ENCODE results near the gene CASR.

Gene CASR

DNA sequence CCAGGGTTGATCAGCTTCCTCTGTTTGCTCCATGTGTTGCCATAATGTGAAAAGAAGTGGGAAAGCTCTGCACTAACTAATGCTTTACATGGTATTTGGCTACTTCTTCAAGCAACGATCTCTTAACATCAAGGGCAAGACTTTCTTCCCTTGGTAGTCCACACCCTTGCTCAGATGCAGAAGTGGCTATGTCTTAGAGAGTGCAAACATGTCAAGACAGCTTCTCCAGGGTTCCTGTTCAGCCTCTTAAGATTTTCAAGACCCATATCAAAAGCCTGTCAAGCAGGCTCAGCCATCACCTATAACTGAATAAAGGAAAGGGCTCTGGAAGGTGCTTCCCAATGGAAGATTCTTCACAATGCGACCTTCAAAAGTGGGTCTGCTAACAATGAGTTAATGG is 76.7 kb downstream of the CASR start:
- DNase-seq, result no peak

DNA sequence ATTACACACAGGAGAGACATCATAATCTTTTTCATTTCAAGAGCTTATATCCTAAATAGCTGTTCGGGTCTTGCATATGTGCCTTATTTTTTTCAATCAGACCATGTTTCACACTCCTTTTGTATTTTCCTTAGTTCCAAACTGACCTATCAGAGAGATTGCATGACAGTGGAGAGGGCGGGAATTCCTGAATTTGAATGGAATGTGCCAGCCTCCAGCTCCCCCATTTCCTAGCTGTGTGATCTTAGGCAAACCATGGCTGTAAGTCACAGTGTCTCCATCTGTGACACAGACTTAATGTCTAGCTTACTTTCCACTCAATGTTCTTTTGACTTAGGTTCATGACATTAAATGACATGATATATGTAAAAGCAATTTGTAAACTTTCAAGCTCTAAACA is 79.6 kb downstream of the CASR start:
- no peak for DNase-seq

DNA sequence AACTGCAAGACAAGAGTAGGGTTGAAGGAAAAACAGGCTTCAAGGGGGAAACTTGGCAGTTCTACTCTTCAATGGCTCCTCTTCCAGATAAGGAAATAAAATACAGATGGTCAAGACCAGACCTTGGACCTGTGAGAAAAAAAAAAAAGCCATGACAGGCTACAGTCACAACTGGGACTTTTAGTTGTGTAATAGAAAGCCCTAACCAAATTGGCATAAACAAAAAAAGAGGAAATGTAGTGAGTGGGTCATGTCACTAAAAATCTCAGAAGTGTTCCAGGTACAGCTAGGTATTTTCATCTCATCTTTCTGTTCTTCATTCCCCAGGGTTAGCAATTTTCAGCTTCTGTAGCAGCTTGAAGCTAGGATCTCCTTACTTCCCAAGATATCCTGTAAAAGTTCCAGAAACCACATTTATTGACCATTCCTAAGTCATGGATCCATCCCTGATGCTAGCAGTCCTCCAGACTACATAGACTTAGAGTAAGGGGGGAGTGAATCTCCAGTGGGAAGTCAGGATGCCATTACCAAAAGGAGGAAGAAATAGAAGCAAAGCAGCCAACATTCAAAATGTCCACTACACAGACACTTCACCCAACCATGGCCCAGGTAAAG is 80.6 kb downstream of the CASR start:
- DNase-seq, result no peak

DNA sequence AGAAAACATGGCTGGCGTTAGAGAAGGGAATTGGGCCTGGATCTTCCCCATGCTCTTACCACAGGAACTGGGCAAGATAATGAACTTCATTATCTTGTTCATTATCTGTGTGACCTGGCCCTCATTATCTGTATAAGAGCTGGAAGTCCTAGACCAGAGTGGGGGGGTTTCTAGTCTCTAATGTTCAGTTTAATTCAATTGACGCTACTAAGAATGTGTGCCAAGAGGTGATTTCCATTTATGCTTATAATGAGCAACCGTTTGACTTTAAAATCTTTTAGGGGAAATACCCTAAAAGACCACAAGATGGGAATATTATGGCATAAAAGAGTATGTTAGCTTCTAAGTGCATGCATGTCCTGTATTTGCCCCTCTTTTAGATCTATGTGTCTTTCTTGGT is 82.5 kb downstream of the CASR start:
- DNase-seq, result no peak

DNA sequence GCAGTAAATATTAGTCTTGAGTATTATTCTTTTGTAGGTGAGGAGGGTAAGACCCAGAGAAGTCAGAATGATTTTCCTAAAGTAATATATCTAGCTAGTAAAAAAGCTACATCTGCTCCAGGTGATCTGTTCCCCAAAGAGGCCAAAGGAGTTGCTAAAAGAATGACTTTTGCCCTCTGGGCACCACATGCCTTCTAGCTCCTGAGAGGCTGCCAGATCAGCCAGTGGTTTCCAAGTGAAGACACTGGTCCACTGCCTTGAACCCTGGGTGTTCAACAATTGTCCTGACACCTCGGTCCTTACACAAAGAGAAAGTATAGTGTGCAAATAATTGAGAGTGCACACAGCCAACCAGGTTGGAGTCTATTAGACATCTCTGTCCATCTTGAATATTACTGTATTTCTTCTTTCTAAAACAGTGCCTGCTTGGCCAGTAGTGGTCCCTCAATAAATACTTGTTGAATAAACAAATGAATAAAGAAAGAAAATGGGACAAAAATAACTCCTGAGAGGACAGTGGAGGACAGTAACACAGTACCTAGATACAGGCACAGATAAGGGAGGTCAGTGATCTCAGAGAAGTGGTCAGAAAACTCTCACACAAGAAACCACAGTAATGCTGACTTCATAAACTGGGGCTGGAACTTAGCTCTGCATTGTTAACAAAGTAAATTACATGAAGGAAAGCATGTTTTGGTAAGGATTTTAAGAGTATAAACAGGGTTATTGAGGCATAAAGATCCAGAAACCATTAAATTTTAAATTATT is 85.0 kb downstream of the CASR start:
- DNase-seq, result no peak

DNA sequence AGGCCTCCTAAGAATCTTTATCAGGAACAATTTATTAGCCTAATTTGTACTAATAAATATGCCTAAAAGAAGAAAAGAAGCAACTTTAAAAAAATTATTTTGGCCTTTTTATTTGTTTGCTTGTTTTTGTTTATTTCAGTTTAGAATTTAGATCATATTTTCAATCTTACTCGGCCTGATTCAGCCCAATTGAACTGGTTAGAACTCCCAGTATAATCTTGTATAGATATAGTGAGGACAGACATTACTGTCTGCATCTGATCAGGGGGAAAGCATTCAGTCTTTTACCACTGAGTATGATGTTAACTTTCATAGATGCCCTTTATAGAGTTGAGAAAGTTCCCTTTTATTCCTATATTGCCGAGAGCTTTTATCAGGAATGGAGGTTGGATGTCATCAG is 85.6 kb downstream of the CASR start:
- DNase-seq, result no peak

DNA sequence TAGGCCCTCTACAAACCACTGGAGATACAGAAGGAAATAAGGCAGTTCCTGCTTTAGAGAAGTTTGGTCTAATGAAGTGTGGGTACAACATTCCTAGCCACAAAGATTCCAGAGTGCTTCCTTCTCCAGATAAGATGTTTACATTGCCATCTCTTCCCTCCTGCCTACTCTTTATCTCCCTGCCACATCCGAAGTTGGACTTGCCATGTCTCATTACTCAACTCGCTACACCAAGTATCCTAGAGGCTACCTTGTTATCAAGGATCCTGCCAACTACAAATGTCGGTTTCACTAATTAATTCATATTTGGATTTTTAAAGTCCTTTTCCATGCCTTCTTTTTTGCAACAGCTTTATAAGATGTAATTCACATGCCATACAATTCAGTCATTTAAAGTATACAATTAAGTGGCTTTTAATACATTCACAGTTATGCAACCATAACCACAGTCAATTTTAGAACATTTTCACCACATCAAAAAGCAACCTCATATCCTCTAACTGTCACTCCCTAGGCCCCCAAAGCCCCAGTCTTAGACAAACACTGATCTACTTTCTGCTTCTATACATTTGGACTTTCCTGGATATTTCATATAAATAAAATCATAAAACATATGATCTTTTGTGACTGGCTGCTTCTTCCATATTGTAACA is 87.9 kb downstream of the CASR start:
- peak in 1 of 2 donors; percentile 54 for DNase-seq

DNA sequence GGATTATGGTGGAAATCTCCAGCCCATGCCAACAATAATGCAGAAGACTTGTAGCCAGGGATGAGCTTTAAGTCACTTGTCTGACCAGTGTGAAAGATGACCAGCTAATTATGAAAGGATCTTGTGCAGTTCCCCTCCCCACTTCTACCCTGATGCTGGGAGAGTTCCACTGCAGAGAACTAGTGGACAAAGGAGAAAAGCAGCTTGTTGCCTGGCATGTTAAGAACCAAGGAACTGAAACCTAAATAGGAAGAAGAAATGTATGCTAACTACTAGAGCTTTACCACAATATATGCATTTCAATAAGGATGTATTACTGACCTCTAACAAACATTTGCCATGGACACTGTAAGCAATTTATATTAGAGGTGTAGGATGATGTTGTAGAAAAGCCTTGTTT is 89.4 kb downstream of the CASR start:
- DNase-seq, result no peak

DNA sequence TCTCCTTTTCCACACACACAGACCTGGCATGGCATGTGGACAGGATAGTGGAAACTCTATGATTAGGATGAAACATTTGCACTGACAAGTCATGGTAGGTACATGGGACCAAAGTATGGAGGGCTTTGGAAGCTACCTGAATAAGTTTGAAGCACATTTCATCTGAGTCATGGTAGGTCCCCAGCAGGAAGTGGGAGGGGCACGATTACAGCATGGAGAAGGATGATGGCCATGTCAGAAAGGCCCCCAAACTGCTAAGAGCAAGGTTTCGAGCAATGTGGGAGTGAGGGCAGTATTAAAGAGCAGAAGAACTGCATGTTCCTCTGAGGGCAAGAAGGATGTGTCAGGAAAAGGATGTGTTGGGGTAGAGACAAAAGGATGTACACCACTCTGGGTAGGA is 90.0 kb downstream of the CASR start:
- no peak for DNase-seq

DNA sequence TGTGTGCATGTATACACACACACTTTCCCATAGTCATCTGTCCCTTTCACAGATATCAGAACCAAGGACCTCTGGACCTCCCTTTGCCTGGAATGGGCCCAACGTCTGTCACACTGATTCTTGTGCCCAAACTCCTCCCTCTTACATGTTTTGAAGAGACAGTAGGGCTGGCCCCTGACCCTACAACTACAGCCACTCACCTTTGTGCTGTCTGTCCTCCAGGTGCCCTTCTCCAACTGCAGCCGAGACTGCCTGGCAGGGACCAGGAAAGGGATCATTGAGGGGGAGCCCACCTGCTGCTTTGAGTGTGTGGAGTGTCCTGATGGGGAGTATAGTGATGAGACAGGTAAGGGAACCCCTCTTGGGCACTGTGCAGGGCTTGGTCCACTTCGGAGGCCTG is 98.4 kb downstream of the CASR start:
- no peak for DNase-seq

DNA sequence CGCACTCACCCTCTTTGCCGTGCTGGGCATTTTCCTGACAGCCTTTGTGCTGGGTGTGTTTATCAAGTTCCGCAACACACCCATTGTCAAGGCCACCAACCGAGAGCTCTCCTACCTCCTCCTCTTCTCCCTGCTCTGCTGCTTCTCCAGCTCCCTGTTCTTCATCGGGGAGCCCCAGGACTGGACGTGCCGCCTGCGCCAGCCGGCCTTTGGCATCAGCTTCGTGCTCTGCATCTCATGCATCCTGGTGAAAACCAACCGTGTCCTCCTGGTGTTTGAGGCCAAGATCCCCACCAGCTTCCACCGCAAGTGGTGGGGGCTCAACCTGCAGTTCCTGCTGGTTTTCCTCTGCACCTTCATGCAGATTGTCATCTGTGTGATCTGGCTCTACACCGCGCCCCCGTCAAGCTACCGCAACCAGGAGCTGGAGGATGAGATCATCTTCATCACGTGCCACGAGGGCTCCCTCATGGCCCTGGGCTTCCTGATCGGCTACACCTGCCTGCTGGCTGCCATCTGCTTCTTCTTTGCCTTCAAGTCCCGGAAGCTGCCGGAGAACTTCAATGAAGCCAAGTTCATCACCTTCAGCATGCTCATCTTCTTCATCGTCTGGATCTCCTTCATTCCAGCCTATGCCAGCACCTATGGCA is 100.5 kb downstream of the CASR start:
- no peak for DNase-seq

DNA sequence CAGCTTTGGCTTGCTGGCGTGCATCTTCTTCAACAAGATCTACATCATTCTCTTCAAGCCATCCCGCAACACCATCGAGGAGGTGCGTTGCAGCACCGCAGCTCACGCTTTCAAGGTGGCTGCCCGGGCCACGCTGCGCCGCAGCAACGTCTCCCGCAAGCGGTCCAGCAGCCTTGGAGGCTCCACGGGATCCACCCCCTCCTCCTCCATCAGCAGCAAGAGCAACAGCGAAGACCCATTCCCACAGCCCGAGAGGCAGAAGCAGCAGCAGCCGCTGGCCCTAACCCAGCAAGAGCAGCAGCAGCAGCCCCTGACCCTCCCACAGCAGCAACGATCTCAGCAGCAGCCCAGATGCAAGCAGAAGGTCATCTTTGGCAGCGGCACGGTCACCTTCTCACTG is 101.0 kb downstream of the CASR start:
- DNase-seq, result no peak

DNA sequence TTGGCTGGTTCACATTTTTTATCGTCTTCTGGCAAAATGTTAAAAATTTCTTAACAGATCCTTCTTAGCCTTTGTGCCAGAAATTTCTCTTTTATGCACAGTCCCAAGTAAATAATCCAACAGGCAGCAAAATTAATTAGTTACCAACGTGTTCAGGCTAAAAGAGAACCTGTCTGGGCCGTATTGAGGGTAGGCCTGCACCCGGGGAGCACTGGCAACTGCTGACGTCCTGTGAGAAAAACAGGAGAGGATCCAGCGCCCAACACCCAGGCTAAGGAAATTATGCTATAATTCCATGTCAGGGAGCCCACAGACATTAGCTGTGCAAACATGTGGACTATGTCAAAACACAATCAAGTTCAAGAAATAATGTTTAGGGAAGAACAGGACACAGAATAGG is 110.9 kb downstream of the CASR start:
- no peak for DNase-seq

DNA sequence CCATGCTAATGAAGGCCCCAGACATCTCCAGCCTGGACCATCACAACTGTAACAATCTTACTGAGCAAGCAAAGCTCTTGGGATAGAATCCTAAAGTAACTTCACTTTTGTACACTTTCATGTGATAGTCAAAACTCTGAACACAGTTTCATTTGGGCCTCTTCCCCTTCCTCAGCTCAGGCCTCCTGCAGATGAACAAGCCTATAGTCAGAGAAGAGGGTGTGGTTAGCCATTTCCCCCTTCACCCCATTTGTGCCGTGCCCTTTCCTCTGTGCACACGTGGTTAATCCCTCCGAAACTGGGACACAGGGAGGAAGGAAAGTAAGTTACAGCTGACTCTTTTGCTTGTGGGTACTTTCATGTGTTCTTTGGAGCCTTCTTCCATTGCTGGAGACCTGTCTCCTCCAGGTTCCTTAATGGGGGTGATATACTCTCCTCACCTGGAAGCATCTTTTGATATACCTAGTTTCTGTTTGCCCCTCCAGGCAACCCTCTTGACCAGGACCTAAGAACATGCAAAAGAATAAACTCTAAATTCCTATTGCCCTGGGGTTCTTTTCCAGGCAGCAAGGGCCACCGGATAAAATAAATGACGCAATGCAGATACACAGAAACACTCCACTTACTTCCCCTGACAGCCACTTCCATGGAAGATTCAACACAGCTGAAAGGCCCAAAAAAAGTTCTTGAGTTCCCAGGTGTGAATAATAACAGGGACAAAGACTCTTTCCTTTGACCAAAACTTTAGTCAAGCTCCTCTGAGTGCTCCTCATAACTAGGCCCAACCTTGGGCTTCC is 112.0 kb downstream of the CASR start:
- peak in 1 of 2 donors; percentile 26 for DNase-seq

DNA sequence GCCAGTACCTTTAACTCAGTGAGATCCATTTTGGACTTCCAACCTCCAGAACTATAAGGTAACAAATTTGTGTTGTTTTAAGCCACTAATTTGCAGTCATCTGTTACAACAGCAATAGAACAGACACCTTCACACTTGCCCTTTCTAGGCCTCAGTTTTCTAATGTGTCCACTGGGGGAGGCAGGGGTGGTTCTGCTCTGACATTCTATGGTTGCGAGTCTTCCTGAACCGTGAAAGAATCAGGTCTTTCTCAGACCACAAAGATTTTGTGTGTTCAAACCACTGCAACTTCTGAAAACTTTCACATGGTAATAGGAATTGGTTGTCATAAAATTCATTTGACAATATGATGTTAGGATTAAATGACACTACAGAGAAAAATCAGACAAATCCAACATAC is 114.8 kb downstream of the CASR start:
- no peak for DNase-seq

DNA sequence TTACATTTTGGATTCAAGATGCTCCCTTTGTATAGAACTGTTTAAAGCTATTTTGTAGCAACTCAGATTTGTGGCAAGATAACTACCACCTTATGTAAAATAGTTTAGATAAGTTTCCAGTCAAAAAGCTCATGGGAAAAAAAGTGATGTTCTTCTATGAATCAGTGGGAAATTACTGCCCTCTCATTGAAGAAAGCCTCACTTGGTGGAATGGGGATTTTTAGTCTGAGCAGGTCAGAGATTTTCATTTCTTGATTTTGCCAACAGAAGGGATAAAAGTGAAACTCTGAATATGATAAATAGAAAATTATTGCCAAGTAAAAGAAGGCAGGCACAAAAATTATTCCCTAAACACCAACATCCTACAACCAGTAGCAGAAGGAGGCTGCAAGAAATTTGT is 115.7 kb downstream of the CASR start:
- no peak for DNase-seq

DNA sequence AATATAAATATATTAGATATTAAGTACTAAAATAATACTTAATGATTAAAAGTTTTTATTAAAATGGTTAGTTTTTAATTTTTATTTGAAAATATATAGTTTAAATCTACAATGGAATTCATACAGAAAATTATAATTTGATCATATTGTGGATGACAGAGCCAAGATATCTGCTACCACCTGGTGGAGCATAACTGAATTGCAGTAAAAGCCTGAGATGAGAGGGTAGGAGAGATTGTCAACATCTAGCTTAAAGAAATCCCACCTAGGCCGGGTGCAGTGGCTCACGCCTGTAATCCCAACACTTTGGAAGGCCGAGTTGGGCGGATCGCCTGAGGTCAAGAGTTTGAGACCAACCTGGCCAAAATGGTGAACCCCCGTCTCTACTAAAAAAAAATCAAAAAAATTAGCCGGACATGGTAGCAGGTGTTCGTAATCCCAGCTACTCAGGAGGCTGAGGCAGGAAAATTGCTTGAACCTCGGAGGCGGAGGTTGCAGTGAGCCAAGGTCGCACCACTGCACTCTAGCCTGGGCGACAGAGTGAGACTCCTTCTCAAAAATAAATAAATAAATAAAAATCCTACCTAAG is 116.5 kb downstream of the CASR start:
- peak in 1 of 2 donors; percentile 10 for DNase-seq

DNA sequence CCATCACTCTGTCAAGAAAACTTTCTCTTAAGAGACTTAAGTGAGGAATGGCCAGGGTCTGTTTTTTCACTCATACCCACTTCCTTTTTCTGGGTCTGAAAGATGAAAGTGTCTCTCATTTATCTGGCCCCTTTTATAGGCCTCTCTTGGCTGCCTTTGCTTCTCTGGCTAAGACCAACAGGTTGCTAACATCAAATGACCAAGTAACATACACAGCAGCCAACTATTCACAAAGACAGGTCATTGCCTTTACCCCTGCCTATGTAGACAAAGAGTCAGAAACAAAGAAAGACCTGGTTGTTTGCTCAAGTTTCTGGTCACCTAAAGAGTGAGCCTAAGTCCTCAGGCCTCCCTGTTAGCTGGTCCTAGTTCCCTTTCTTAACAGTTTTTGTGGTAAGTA is 117.6 kb downstream of the CASR start:
- DNase-seq, result no peak

DNA sequence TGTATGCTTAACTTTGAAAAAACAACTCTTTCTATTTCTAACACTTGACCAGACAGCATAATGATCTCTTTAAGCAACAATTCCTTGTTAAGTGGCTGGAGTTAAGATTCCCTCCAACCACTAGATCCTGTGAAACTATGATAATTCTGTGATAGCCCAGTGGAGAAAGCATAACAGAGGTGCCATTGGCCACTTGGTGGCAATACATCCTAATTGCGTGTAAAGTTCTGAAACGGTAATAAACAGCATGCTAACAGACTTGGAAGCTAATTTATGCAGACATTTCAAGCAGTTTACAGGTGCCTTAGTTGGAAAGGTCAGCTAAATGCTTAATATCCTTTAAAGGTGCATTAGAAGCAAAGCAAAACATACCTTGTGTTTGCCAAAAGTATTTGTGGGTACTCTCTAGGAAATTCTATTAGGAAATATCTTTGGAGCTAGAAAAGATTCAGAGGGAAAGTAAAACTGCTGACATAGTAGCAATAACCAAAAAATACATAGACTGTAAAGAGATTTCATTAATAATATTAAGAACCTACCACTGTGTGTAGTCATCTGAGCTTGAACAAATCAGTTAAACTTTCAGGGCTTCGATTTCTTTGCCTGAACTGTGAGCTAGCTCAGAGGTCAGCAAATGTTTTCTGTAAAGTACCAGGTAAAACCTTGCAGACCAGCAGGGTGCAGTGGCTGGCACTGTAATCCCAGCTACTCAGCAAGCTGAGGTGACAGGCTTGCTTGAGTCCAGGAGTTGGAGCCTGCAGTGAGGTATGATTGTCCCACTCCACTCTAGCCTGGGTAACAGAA is 122.6 kb downstream of the CASR start:
- DNase-seq, result no peak

DNA sequence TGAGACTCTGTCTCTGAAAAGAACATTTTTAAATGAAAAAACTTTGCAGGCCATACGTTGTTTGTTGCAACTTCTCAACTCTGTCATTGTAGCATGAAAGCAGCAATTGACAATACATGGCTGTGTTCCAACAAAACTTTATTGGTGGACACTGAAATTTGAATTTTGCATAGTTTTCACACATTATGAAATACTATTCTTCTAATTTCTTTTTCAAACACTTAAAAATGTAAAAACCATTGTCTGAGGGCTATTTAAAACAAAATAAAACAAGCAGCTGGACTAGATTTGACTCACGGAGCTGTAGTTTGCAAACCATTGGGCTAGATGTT is 123.1 kb downstream of the CASR start:
- DNase-seq, result no peak

DNA sequence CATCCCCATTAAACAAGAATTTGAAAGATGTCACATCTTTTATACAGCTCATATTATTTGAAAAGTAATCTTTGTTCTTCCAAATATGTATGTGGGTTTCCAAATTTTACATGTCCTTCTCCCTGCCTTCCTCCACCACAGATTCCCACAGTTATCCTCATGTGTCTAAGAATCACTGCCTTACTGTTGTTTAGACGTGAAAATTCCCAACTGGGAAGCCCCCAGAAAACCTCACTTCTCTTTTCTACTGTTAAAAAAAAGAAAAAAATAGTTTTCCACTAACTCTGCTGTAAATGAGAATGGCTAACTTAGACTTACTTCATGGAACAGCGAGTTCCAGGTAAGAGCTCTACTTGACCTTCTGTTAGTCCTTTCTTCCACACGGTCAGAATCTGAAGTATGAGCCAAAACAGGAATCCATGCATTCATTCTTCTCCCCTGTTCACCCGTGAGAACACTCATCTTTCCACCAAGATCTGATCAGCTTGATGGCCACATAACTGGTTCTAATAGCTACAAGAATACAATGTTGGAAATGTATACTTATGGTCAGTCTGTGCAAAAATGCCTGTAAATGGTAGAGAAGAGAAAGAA is 123.7 kb downstream of the CASR start:
- no peak for DNase-seq

DNA sequence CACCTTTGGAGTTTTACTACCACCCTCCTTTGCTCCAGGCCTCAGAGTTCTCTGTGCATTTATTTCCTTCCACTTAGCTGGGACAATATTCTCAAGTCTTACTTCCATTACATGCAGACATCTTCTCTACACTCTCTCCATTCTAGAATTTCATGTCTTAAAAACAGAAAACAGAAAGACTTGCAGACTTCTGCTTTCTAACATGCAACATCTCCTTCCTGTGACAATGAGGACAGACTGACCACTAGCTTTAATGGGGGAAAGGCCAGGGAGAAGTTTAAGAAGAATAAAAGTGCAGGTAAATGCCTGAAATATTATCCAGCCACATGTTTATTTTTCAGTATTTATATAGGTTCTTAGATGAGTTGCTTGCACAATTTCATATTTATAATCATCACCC is 124.5 kb downstream of the CASR start:
- DNase-seq, result no peak
